Mesenchymal stem cell (in vitro differentiated cells and primary cell): Measurements from ENCODE around the gene ZFP36L1. TPM values are rescaled to one million over a fixed set of nuclear protein-coding genes. Genes with fewer than 3 reads are reported as not detected.

Experiments used
- DNase-seq: peaks from one replicate; pipeline ENCODE4 v3.0.0-alpha.2; 2013
- H2AFZ ChIP-seq: one replicate; pipeline ENCODE4 v1.6.1; 2013; ENCODE audit warnings: low read depth, mild to moderate bottlenecking, control low read depth, inconsistent platforms, low read length, moderate library complexity
- H2AK5ac ChIP-seq: 2 replicates; pipeline ENCODE4 v1.6.1; 2013; ENCODE audit warnings: low read length, moderate library complexity, mild to moderate bottlenecking, inconsistent platforms; ENCODE audit not compliant: severe bottlenecking
- H2BK120ac ChIP-seq: one replicate; pipeline ENCODE4 v1.6.1; 2013; ENCODE audit warnings: low read depth, mild to moderate bottlenecking, inconsistent platforms, low read length, moderate library complexity
- H2BK12ac ChIP-seq, 2 experiments: one replicate each; pipeline ENCODE4 v1.6.1; 2013; ENCODE audit warnings: inconsistent platforms in 2 of 2, low read length in 2 of 2, mild to moderate bottlenecking in 2 of 2, moderate library complexity in 2 of 2, control low read depth in 1 of 2
- H2BK15ac ChIP-seq: one replicate; pipeline ENCODE4 v1.6.1; 2013; ENCODE audit warnings: mild to moderate bottlenecking, low read depth, inconsistent platforms; ENCODE audit not compliant: poor library complexity, severe bottlenecking
- H2BK5ac ChIP-seq: 2 replicates; pipeline ENCODE4 v1.6.1; 2013; ENCODE audit warnings: low read depth, mild to moderate bottlenecking, low read length, control low read depth, inconsistent platforms; ENCODE audit not compliant: poor library complexity, severe bottlenecking
- H3K14ac ChIP-seq, 2 experiments: one replicate each; pipeline ENCODE4 v1.6.1; 2013; ENCODE audit warnings: inconsistent platforms in 2 of 2, low read length in 2 of 2, control low read depth in 1 of 2, mild to moderate bottlenecking in 1 of 2, moderate library complexity in 1 of 2
- H3K18ac ChIP-seq, 2 experiments: one replicate each; pipeline ENCODE4 v1.6.1; 2013; ENCODE audit warnings: inconsistent platforms in 2 of 2, low read length in 2 of 2, control low read depth in 1 of 2, low read depth in 1 of 2, mild to moderate bottlenecking in 1 of 2
- H3K23ac ChIP-seq, 2 experiments: one replicate each; pipeline ENCODE4 v1.6.1; 2013; ENCODE audit warnings: inconsistent platforms in 2 of 2, low read length in 2 of 2, mild to moderate bottlenecking in 2 of 2, moderate library complexity in 2 of 2, control low read depth in 1 of 2
- H3K27ac ChIP-seq: 2 replicates; pipeline ENCODE4 v1.5.1; 2013; ENCODE audit warnings: mild to moderate bottlenecking, moderate library complexity, low read length, control low read depth, inconsistent platforms; ENCODE audit not compliant: poor library complexity, severe bottlenecking
- H3K27me3 ChIP-seq, 2 experiments: 2 replicates each; pipeline versions ENCODE4 v1.6.1 to v1.7.0; 2013; ENCODE audit warnings: low read length in 2 of 2, mild to moderate bottlenecking in 2 of 2, moderate library complexity in 2 of 2, control low read depth in 1 of 2, inconsistent platforms in 1 of 2; ENCODE audit not compliant: control insufficient read depth in 1 of 2, insufficient read depth in 1 of 2
- H3K36me3 ChIP-seq, 2 experiments: 2 replicates each; pipeline versions ENCODE4 v1.6.1 to v1.7.0; 2013; ENCODE audit warnings: low read length in 2 of 2, control low read depth in 1 of 2, inconsistent platforms in 1 of 2, low read depth in 1 of 2, mild to moderate bottlenecking in 1 of 2; ENCODE audit not compliant: insufficient read depth in 2 of 2, control insufficient read depth in 1 of 2
- H3K4ac ChIP-seq, 2 experiments: one replicate each; pipeline ENCODE4 v1.6.1; 2013; ENCODE audit warnings: inconsistent platforms in 2 of 2, low read length in 2 of 2, mild to moderate bottlenecking in 2 of 2, moderate library complexity in 2 of 2, control low read depth in 1 of 2, low read depth in 1 of 2
- H3K4me1 ChIP-seq: 2 replicates; pipeline ENCODE4 v1.6.1; 2013; ENCODE audit warnings: low read depth, low read length, control low read depth; ENCODE audit not compliant: control insufficient read depth, insufficient read depth
- H3K4me2 ChIP-seq: 2 replicates; pipeline ENCODE4 v1.6.1; 2013; ENCODE audit warnings: low read length, mild to moderate bottlenecking, inconsistent platforms; ENCODE audit not compliant: poor library complexity, severe bottlenecking
- H3K4me3 ChIP-seq, 2 experiments: 2 replicates each; pipeline versions ENCODE4 v1.5.1 to v1.7.0; 2013; ENCODE audit warnings: low read length in 2 of 2, mild to moderate bottlenecking in 2 of 2, control low read depth in 1 of 2, low read depth in 1 of 2; ENCODE audit not compliant: insufficient read depth in 1 of 2
- H3K79me1 ChIP-seq: replicated peaks from 2 replicates; pipeline ENCODE4 v1.6.1; 2013; ENCODE audit warnings: mild to moderate bottlenecking, control low read depth, low read length, inconsistent platforms; ENCODE audit not compliant: poor library complexity, severe bottlenecking
- H3K9ac ChIP-seq: 2 replicates; pipeline ENCODE4 v1.7.0; 2013; ENCODE audit warnings: mild to moderate bottlenecking, low read length, moderate library complexity
- H3K9me3 ChIP-seq: 2 replicates; pipeline ENCODE4 v1.7.0; 2013; ENCODE audit warnings: mild to moderate bottlenecking, low read length; ENCODE audit not compliant: control insufficient read depth
- H4K8ac ChIP-seq: one replicate; pipeline ENCODE4 v1.6.1; 2013; ENCODE audit warnings: inconsistent platforms, mild to moderate bottlenecking, low read length, moderate library complexity
- H4K91ac ChIP-seq: one replicate; pipeline ENCODE4 v1.6.1; 2013; ENCODE audit warnings: mild to moderate bottlenecking, low read length, inconsistent platforms
- WGBS: methylation state at CpG from one replicate; pipeline ENCODE4 v1.1.7; 2013; ENCODE audit warnings: mixed read lengths; 5-methylcytosine and 5-hydroxymethylcytosine counted together
- polyA plus RNA-seq, 2 experiments: library from polyadenylated mRNA; stranded (reverse); fragments of 200-250 nt; gene quantifications; one replicate each; pipeline ENCODE4 v1.2.3, GENCODE V29; 2013

ZFP36L1 gene
- 407 TPM for polyA plus RNA-seq (2013, experiment 1 of 2)
- 408 TPM for polyA plus RNA-seq (2013, experiment 2 of 2)

- H3K79me1 ChIP-seq: peaks cover 4% of the 10 kb centered on the region
- H2BK120ac ChIP-seq: peak within 1 kb of the TSS; percentile 97
- peak within 1 kb of the TSS; percentile 93 for H4K91ac ChIP-seq
- peak within 1 kb of the TSS; percentile 99 for H2BK5ac ChIP-seq
- H3K18ac ChIP-seq: peak within 1 kb of the TSS; percentile 96 to 97
- peak within 1 kb of the TSS; percentile 75 to 99 for H3K4me3 ChIP-seq
- H3K14ac ChIP-seq: peak within 1 kb of the TSS; percentile 88 to 94
- peak within 1 kb of the TSS; percentile 87 for H2BK15ac ChIP-seq
- no peaks in the 10 kb centered on the region for H3K27me3 ChIP-seq
- peak within 1 kb of the TSS; percentile 92 to 98 for H3K4ac ChIP-seq
- no peak within 1 kb of the TSS for H2AFZ ChIP-seq
- under 1% methylated on average over 46 of the region's 51 CpGs for WGBS
- peak within 1 kb of the TSS; percentile 2 to 23 for H2BK12ac ChIP-seq
- peak within 1 kb of the TSS; percentile 100 for H3K9ac ChIP-seq
- DNase-seq: peak; percentile 99
- no peaks in the 10 kb centered on the region for H3K9me3 ChIP-seq
- peak within 1 kb of the TSS; percentile 83 for H3K4me2 ChIP-seq
- peak within 1 kb of the TSS; percentile 90 for H4K8ac ChIP-seq
- peaks cover 18% of the 10 kb centered on the region for H3K4me1 ChIP-seq
- H3K27ac ChIP-seq: peak within 1 kb of the TSS; percentile 97
- H3K23ac ChIP-seq: peak within 1 kb of the TSS; percentile 65 to 96
- peaks cover 27 to 37% of the 10 kb centered on the region in 2 experiments for H3K36me3 ChIP-seq
- H2AK5ac ChIP-seq: peak within 1 kb of the TSS; percentile 61
Measured at GRCh38 chr14:68792979-68793733, at the start of gene ZFP36L1. Gene ZFP36L1, minus strand, starts transcription at chr14:68793067. Its CDS starts 129 bp downstream, at chr14:68792938.

- Histone ChIP-seq H2BK12ac (no peak overlapping the region), H2BK15ac (peak overlapping the region; percentile 84), H3K18ac (no peak overlapping the region), H3K14ac (no peak overlapping the region), H2AFZ (no peak overlapping the region), H3K4me2 (no peak overlapping the region), H2BK120ac (no peak overlapping the region), H4K91ac (no peak overlapping the region), H3K9ac (no peak overlapping the region), H4K8ac (no peak overlapping the region), H2AK5ac (no peak overlapping the region), H3K27me3 (no peaks in the 10 kb centered on the region), H3K4ac (no peak overlapping the region), H3K79me1 (no peaks in the 10 kb centered on the region), H3K9me3 (peaks cover 5% of the 10 kb centered on the region), H3K36me3 (peaks cover 0 to 4% of the 10 kb centered on the region in 2 experiments), H3K23ac (no peak overlapping the region), H2BK5ac (no peak overlapping the region), H3K4me1 (peaks cover 8% of the 10 kb centered on the region), H3K4me3 (no peak overlapping the region), H3K27ac (no peak overlapping the region)
- DNase-seq: no peak
- WGBS: 93% methylated on average over 5 of the region's 5 CpGs
Measured at GRCh38 chr14:68842298-68842697, 49.4 kb upstream of the ZFP36L1 start.

- no peak overlapping the region for H3K4me2 ChIP-seq
- H4K91ac ChIP-seq: no peak overlapping the region
- H3K23ac ChIP-seq: no peak overlapping the region
- no peaks in the 10 kb centered on the region for H3K27me3 ChIP-seq
- WGBS: 73% methylated on average over 4 of the region's 6 CpGs
- H2BK5ac ChIP-seq: no peak overlapping the region
- no peak overlapping the region for H3K4ac ChIP-seq
- H3K9ac ChIP-seq: peak overlapping the region; percentile 50
- no peak overlapping the region for H2BK12ac ChIP-seq
- H3K4me3 ChIP-seq: no peak overlapping the region
- H3K79me1 ChIP-seq: no peaks in the 10 kb centered on the region
- H3K27ac ChIP-seq: no peak overlapping the region
- H2BK15ac ChIP-seq: no peak overlapping the region
- no peak overlapping the region for H3K18ac ChIP-seq
- DNase-seq: no peak
- peaks cover 14% of the 10 kb centered on the region for H3K9me3 ChIP-seq
- H2AFZ ChIP-seq: no peak overlapping the region
- no peak overlapping the region for H2AK5ac ChIP-seq
- no peak overlapping the region for H3K14ac ChIP-seq
- peaks cover 5% of the 10 kb centered on the region for H3K4me1 ChIP-seq
- H4K8ac ChIP-seq: no peak overlapping the region
- peaks cover 0 to 4% of the 10 kb centered on the region in 2 experiments for H3K36me3 ChIP-seq
- no peak overlapping the region for H2BK120ac ChIP-seq
Measured at GRCh38 chr14:68841016-68841809, 48.3 kb upstream of the ZFP36L1 start.

- no peak overlapping the region for H2BK15ac ChIP-seq
- H4K8ac ChIP-seq: no peak overlapping the region
- no peaks in the 10 kb centered on the region for H3K79me1 ChIP-seq
- no peak overlapping the region for H3K23ac ChIP-seq
- H2BK5ac ChIP-seq: no peak overlapping the region
- H3K14ac ChIP-seq: no peak overlapping the region
- DNase-seq: no peak
- H2BK12ac ChIP-seq: no peak overlapping the region
- H2AFZ ChIP-seq: no peak overlapping the region
- no peaks in the 10 kb centered on the region for H3K27me3 ChIP-seq
- no peak overlapping the region for H3K4me3 ChIP-seq
- peaks cover 0 to 6% of the 10 kb centered on the region in 2 experiments for H3K36me3 ChIP-seq
- H3K27ac ChIP-seq: no peak overlapping the region
- H3K4me2 ChIP-seq: no peak overlapping the region
- no peak overlapping the region for H3K4ac ChIP-seq
- no peak overlapping the region for H4K91ac ChIP-seq
- 99% methylated on average over 2 of the region's 2 CpGs for WGBS
- H3K4me1 ChIP-seq: peaks cover 5% of the 10 kb centered on the region
- H3K9me3 ChIP-seq: peaks cover 21% of the 10 kb centered on the region
- H2AK5ac ChIP-seq: no peak overlapping the region
- no peak overlapping the region for H3K9ac ChIP-seq
- no peak overlapping the region for H3K18ac ChIP-seq
- H2BK120ac ChIP-seq: no peak overlapping the region
Measured at GRCh38 chr14:68840454-68840853, 47.6 kb upstream of the ZFP36L1 start.
